SK-N-SH treated with all-trans-retinoic acid at 6 μM for 48 hours (cell line): ENCODE data around the gene SOX1.

Source experiments
- BACH2 ChIP-seq: fragments of 250-450 bp; sonication (Bioruptor Pico); IDR thresholded peaks from 2 replicates; pipeline ENCODE4 v1.9.0; 2021; ENCODE audit warnings: mild to moderate bottlenecking, borderline replicate concordance
- CREB5 ChIP-seq: fragments of 250-450 bp; sonication (Bioruptor Pico); IDR thresholded peaks from 2 replicates; pipeline ENCODE4 v1.5.1; 2020; ENCODE audit warnings: low read depth, mild to moderate bottlenecking, moderate library complexity
- CSDC2 ChIP-seq: fragments of 250-450 bp; sonication (Bioruptor Pico); IDR thresholded peaks from 2 replicates; pipeline ENCODE4 v1.5.0; 2020; ENCODE audit warnings: mild to moderate bottlenecking, moderate library complexity
- GLIS3 ChIP-seq: fragments of 250-450 bp; sonication (Bioruptor Pico); IDR thresholded peaks from 2 replicates; pipeline ENCODE4 v1.5.0; 2020; ENCODE audit warnings: mild to moderate bottlenecking, moderate library complexity
- ISL1 ChIP-seq: fragments of 250-450 bp; sonication (Bioruptor Pico); IDR thresholded peaks from 2 replicates; pipeline ENCODE4 v2.1.2; 2022; ENCODE audit warnings: mild to moderate bottlenecking, moderate library complexity
- PATZ1 ChIP-seq: fragments of 250-450 bp; sonication (Bioruptor Pico); IDR thresholded peaks from 2 replicates; pipeline ENCODE4 v1.8.0; 2020; ENCODE audit warnings: mild to moderate bottlenecking, moderate library complexity, borderline replicate concordance
- PPARA ChIP-seq: fragments of 250-450 bp; sonication (Bioruptor Pico); IDR thresholded peaks from 2 replicates; pipeline ENCODE4 v1.5.0; 2020; ENCODE audit warnings: mild to moderate bottlenecking, borderline replicate concordance
- RARB ChIP-seq: fragments of 250-450 bp; sonication (Bioruptor Pico); IDR thresholded peaks from 2 replicates; pipeline ENCODE4 v1.8.0; 2021; ENCODE audit warnings: mild to moderate bottlenecking, moderate library complexity
- TOX ChIP-seq: fragments of 250-450 bp; sonication (Bioruptor Pico); IDR thresholded peaks from 2 replicates; pipeline ENCODE4 v1.8.0; 2021; ENCODE audit warnings: mild to moderate bottlenecking, moderate library complexity, borderline replicate concordance
- ZC3H10 ChIP-seq: fragments of 250-450 bp; sonication (Bioruptor Pico); IDR thresholded peaks from 2 replicates; pipeline ENCODE4 v1.5.1; 2021; ENCODE audit warnings: mild to moderate bottlenecking, moderate library complexity
- ZFP3 ChIP-seq: fragments of 250-450 bp; sonication (Bioruptor Pico); IDR thresholded peaks from 2 replicates; pipeline ENCODE4 v1.5.0; 2020; ENCODE audit warnings: mild to moderate bottlenecking, moderate library complexity
- ZNF565 ChIP-seq: fragments of 450-650 bp; formaldehyde crosslinking; conservative IDR thresholded peaks from 2 replicates; pipeline ENCODE4 v1.5.0; 2020; ENCODE audit warnings: low read depth, mild to moderate bottlenecking, moderate library complexity
- ZNF70 ChIP-seq: fragments of 450-650 bp; formaldehyde crosslinking; IDR thresholded peaks from 2 replicates; pipeline ENCODE4 v1.5.0; 2020; ENCODE audit warnings: mild to moderate bottlenecking, moderate library complexity

- TF ChIP-seq CSDC2 (CRISPR knock-in tag) (no peak), ISL1 (CRISPR knock-in tag) (no peak), GLIS3 (CRISPR knock-in tag) (no peak), PATZ1 (no peak), ZFP3 (no peak), ZC3H10 (CRISPR knock-in tag) (no peak), RARB (CRISPR knock-in tag) (no peak), TOX (CRISPR knock-in tag) (no peak), CREB5 (CRISPR knock-in tag) (no peak), PPARA (CRISPR knock-in tag) (no peak), BACH2 (CRISPR knock-in tag) (no peak), ZNF70 (CRISPR knock-in tag) (no peak), ZNF565 (CRISPR knock-in tag) (no peak)
Observed at GRCh38 chr13:112055036-112055914, 11.7 kb upstream of the SOX1 start.
